ENCODE measurements around the gene SPATA24.

- TF ChIP-seq, protein P1, sequence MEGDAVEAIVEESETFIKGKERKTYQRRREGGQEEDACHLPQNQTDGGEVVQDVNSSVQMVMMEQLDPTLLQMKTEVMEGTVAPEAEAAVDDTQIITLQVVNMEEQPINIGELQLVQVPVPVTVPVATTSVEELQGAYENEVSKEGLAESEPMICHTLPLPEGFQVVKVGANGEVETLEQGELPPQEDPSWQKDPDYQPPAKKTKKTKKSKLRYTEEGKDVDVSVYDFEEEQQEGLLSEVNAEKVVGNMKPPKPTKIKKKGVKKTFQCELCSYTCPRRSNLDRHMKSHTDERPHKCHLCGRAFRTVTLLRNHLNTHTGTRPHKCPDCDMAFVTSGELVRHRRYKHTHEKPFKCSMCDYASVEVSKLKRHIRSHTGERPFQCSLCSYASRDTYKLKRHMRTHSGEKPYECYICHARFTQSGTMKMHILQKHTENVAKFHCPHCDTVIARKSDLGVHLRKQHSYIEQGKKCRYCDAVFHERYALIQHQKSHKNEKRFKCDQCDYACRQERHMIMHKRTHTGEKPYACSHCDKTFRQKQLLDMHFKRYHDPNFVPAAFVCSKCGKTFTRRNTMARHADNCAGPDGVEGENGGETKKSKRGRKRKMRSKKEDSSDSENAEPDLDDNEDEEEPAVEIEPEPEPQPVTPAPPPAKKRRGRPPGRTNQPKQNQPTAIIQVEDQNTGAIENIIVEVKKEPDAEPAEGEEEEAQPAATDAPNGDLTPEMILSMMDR (IDR thresholded peaks at IDR 0.05; ENCODE audit: borderline replicate concordance, extremely low read depth, low read length, poor library complexity, severe bottlenecking) = no peak
- no peak for TF ChIP-seq EZH2 (IDR thresholded peaks at IDR 0.05; ENCODE audit: borderline replicate concordance, low read depth, low read length, severe bottlenecking)
Observed at GRCh38 chr5:139382807-139383206, 21.1 kb downstream of the SPATA24 start.
